DLD1 (cell line): ENCODE measurements around the gene IPPK.
"Not testable (repeated sequence)": the region's sequence is repeated elsewhere in the genome, so short reads cannot be mapped to it uniquely, and the experiment has no call there.

Experiments
- in situ Hi-C: cut with HindIII; loops from 2 replicates; pipeline ENCODE4 v1.10.0; 2017; ENCODE audit warnings: low sequenced_read_pairs

IPPK gene

GRCh38 chr9:92602413-92602812 is 67.5 kb downstream of the IPPK start:
- in situ Hi-C loops: no loop called here

- in situ Hi-C loops: no loop called here
These were observed 68.5 kb downstream of the IPPK start for GRCh38 chr9:92601451-92601850.

DNA sequence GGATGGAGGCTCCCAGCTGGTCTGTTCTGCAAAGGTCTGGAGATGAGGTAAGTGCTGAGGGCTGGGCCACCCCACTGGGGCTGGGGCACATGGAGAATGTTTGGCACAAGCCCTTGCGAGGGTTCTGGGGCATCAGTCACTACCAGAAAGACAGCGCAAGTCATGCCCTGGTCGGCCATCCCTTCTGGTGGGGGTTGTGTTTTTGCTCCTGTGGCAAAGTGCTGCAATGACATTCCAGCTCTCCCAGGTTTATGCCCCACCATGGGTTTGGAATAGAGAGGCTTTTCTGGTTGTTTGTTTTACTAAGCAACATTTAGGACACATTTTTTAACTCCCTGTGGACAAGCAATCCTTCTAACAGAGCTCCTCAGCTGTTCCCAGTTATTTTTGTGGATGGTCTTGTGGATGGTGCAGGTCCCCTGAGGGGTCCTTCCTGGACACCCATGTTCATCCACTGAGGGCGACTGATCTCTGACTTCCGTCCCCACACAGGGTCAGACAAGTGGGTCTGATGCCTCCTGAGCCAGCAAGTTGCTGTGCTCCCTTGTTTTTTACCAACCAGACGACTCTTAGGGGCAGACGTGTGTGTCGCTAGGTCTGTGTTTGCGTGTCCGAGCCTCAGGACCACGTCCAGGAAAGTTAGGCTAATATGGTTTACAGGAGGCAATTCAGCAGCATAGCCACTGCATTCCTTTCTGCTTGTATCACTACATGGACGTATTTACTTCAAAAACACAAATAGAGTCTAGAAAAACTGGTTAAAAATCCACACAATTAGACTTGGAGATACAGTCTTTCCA is 69.3 kb downstream of the IPPK start:
- in situ Hi-C loops: no loop called here

GRCh38 chr9:92599938-92600461 is 69.9 kb downstream of the IPPK start:
- in situ Hi-C loops: no loop called here

GRCh38 chr9:92598382-92598781 is 71.5 kb downstream of the IPPK start:
- in situ Hi-C loops: no loop called here

GRCh38 chr9:92595930-92596329 is 74.0 kb downstream of the IPPK start:
- in situ Hi-C loops: no loop called here

DNA sequence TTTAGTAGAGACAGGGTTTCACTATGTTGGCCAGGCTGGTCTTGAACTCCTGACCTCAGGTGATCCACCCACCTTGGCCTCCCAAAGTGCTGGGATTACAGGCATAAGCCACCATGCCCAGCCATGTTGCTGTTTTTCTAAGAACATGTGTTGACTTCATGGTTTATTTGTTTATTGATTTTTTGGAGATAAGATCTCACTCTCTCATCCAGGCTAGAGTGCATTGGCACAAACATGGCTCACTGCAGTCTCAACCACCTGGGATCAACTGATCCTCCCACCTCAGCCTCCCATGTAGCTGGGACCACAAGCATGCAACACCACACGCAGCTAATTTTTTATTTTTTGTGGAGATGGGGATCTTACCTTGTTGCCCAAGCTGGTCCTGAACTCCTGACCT is 74.9 kb downstream of the IPPK start:
- in situ Hi-C loops: not testable (repeated sequence)

DNA sequence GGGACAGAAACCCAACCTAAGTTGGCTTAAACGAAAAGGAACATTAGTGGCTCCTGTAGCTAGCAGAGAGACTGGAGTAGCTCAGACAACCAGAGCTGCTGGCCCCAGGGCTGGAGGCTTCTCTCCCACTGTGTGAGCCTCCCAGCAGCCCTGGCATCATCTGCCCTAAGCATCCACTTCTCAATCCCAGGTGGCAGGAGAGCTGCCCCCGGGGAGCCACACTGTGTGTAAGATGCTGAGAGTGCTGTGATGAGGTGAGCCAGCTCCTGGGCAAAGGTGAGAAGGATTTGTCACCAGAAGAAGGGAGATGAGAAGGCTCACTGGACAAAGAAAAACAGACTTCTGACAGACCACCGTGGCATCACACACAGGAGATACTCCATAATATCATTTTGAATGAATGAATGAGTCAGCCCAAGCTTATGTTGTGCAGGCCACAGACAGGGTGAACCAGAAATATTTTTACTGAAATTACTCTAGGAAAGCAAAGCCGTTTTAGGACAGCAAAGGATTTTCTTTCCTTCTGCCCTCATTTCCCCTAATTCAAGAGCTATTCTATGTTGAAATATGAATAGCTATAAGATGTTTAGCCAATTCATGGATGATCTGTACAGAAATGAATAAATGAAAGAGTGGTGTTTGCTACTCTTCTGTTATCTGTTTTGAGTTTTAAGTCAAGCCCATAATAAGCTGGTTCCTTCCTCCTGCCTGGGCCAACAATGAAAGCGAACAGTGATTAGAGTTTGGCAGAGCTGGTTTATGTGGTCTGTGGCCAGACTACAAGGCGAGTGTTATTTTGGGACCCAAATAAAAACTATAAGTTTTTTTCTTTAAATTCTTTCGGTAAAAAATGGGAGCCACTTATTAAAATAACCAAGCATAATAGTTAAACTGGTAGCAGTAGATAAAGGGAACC is 76.7 kb downstream of the IPPK start:
- in situ Hi-C loops: no loop called here

GRCh38 chr9:92592537-92592936 is 77.4 kb downstream of the IPPK start:
- in situ Hi-C loops: no loop called here

DNA sequence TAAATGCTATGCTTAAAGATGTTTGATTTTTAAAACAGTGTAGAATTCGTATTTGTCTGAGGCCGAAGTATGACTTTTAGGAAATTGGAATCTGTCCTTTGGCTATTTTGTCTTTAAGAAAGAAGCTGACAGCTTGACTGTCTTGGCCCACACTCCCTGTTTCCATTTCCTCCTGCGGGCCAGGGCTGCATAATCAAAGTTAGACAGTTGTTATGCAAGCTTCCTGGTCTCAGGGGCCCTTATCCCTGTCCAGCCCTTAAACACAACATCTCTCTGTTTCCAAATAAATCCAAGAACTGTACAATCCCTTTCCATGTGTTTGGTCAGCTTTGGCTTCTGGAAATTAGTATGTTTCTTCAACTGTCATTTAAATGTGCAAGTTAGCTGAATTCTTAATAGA is 79.6 kb downstream of the IPPK start:
- in situ Hi-C loops: no loop called here

DNA sequence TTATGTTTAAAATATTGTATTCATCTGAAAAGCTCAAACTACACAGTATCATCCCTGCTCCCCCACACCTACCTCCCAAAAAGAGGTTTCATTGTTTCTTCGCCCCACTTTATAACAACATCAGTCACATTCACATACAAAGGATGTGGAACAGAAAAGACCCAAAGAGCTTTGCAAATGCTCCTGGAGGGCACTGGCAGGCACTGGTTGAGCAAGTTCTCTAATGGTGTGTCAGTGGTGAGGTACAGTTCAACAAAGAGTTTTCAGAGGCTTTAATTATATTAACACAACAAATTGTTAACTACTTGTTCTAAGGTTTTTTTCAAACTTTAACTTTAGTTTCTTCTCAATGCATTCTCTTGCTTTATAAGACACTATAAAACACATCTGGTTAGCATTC is 80.0 kb downstream of the IPPK start:
- in situ Hi-C loops: no loop called here

GRCh38 chr9:92576175-92576574 is 93.8 kb downstream of the IPPK start:
- in situ Hi-C loops: no loop called here

DNA sequence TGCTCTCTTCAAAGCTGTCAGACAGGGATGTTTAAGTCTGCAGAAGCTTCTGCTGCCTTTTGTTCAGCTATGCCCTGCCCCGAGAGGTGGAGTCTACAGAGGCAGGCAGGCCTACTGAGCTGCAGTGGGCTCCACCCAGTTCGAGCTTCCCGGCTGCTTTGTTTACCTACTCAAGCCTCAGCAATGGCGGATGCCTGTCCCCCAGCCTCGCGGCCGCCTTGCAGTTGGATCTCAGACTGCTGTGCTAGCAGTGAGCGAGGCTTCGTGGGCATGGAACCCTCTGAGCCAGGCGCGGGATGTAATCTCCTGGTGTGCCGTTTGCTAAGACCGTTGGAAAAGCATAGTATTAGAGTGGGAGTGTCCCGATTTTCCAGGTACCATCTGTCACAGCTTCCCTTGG is 96.3 kb downstream of the IPPK start:
- in situ Hi-C loops: not testable (repeated sequence)

- in situ Hi-C loops: not testable (repeated sequence)
These were observed 98.1 kb downstream of the IPPK start for GRCh38 chr9:92571871-92572270.

DNA sequence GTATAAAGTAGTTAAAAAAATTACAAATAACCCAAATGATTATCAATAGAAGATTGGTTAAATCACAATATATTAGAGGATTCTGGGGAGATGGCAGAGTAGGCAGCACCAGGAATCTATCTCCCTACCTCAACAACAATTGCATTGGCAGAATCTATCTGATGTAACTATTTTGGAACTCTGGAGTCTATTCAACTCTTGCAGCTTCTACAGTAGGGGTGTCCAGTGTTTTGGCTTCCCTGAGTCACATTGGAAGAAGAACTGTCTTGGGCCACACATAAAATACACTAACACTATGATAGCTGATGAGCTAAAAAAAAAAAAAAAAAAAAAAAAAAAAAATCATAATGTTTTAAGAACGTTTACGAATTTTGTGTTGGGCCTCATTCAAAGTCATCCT is 104.9 kb downstream of the IPPK start:
- in situ Hi-C loops: no loop called here

DNA sequence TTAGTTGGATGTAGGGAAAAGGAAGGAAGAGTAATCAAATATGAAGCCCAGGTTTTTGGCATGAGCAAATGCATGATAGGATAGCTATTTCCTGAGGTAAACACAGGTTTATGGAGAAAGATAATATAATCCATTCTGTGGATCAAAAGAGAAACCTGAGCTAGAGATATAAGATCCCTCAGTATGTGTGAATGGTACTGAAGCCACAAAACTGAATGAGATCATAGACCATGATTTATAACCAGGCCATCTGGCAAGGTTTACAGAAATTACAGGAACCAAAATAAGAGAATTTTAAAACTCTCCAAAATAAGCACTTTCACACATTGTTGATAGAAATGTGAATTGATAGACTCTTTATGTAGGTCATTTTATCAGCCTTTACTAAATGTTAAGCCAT is 105.4 kb downstream of the IPPK start:
- in situ Hi-C loops: no loop called here
